Ascending aorta (tissue), 2 donors: ENCODE results near the gene CRELD1. TPM values are rescaled to one million over a fixed set of nuclear protein-coding genes. Genes with fewer than 3 reads are reported as not detected.

Experiments
- DNase-seq, 2 donors: peaks; one replicate each; pipeline ENCODE4 v3.0.0-alpha.2; 2019; ENCODE audit warnings: low spot score in 2 of 2
- H3K27ac ChIP-seq, 2 donors: fragments of 200-600 bp; sonication (generic); one replicate each; pipeline ENCODE4 v1.5.1; 2016 to 2017; ENCODE audit warnings: mild to moderate bottlenecking in 1 of 2
- H3K27me3 ChIP-seq: fragments of 200-600 bp; sonication (generic); one replicate; pipeline ENCODE4 v1.5.1; 2017
- H3K36me3 ChIP-seq, 2 donors: fragments of 200-600 bp; sonication (generic); one replicate each; pipeline ENCODE4 v1.5.1; 2016
- H3K4me1 ChIP-seq, 2 donors: fragments of 200-600 bp; sonication (generic); one replicate each; pipeline ENCODE4 v1.5.1; 2016 to 2017; ENCODE audit warnings: mild to moderate bottlenecking in 1 of 2
- H3K4me3 ChIP-seq, 2 donors: fragments of 200-600 bp; sonication (generic); one replicate each; pipeline ENCODE4 v1.5.1; 2016 to 2017; ENCODE audit warnings: mild to moderate bottlenecking in 1 of 2
- H3K9me3 ChIP-seq, 2 donors: fragments of 200-600 bp; sonication (generic); one replicate each; pipeline ENCODE4 v1.5.1; 2016
- CTCF ChIP-seq, 3 experiments: fragments of 200-600 bp in 2 of 3; fragments of 450-650 bp in 1 of 3; sonication (generic) in 2 of 3; IDR thresholded peaks; one replicate each; pipeline ENCODE4 v1.5.1; 2016 to 2019; ENCODE audit warnings: antibody characterized with exemption in 3 of 3, mild to moderate bottlenecking in 1 of 3, moderate library complexity in 1 of 3
- intact Hi-C: fragments of 100-400 bp; cut with DNase I; formaldehyde crosslinking; loops from one replicate; pipeline ENCODE4 v1.15.1; 2023
- total RNA-seq: library from RNA; depleted of rRNA; stranded (reverse); fragments of >200 nt; gene quantifications from one replicate; pipeline ENCODE4 v1.1.0, GENCODE V29; 2016

Gene CRELD1
- total RNA-seq, 1 donor from 2014 or later = 35.8 TPM

- intact Hi-C loops = no loop called here
- Histone ChIP-seq H3K4me1 (peaks cover 5 to 16% of the 10 kb centered on the region in 2 donors), H3K36me3 (no peaks in the 10 kb centered on the region), H3K27me3 (no peaks in the 10 kb centered on the region), H3K9me3 (no peaks in the 10 kb centered on the region), H3K27ac (no peak overlapping the region), H3K4me3 (no peak overlapping the region)
- TF ChIP-seq CTCF (IDR thresholded peaks at IDR 0.05) = no peak
- no peak for DNase-seq
These were observed 16.0 kb downstream of the CRELD1 start for GRCh38 chr3:9949626-9950025.

- no peaks in the 10 kb centered on the region for H3K36me3 ChIP-seq
- H3K4me1 ChIP-seq = peaks cover 5 to 16% of the 10 kb centered on the region in 2 donors
- H3K27ac ChIP-seq = no peak overlapping the region
- H3K4me3 ChIP-seq = no peak overlapping the region
- intact Hi-C loops = no loop called here
- TF ChIP-seq CTCF (IDR thresholded peaks at IDR 0.05) = no peak
- H3K27me3 ChIP-seq = no peaks in the 10 kb centered on the region
- no peak for DNase-seq
- no peaks in the 10 kb centered on the region for H3K9me3 ChIP-seq
These were observed 17.5 kb downstream of the CRELD1 start for GRCh38 chr3:9951126-9951525.

GRCh38 chr3:9951598-9951961, 17.9 kb downstream of the CRELD1 start:
- Histone ChIP-seq H3K36me3 (no peaks in the 10 kb centered on the region), H3K9me3 (no peaks in the 10 kb centered on the region), H3K4me3 (peak overlapping the region; percentile 56 to 90), H3K27ac (no peak overlapping the region), H3K27me3 (no peaks in the 10 kb centered on the region), H3K4me1 (peaks cover 5 to 16% of the 10 kb centered on the region in 2 donors)
- no peak for DNase-seq
- TF ChIP-seq CTCF (IDR thresholded peaks at IDR 0.05) = no peak
- intact Hi-C loops = no loop called here

GRCh38 chr3:9951962-9952805, 18.6 kb downstream of the CRELD1 start, which contains the start of gene PRRT3:
PRRT3 (minus strand) TSS chr3:9952408; CDS start chr3:9950115, 2,293 bp downstream.
- TF ChIP-seq CTCF (IDR thresholded peaks at IDR 0.05) = no peak
- no peak for DNase-seq
- intact Hi-C loops = no loop called here
- H3K27ac ChIP-seq = no peak within 1 kb of the TSS
- peak within 1 kb of the TSS; percentile 56 to 90 for H3K4me3 ChIP-seq
- H3K9me3 ChIP-seq = no peaks in the 10 kb centered on the region
- peaks cover 5 to 16% of the 10 kb centered on the region in 2 donors for H3K4me1 ChIP-seq
- no peaks in the 10 kb centered on the region for H3K36me3 ChIP-seq
- no peaks in the 10 kb centered on the region for H3K27me3 ChIP-seq

- peaks cover 0 to 9% of the 10 kb centered on the region in 2 donors for H3K4me1 ChIP-seq
- H3K4me3 ChIP-seq = no peak overlapping the region
- intact Hi-C loops = no loop called here
- no peaks in the 10 kb centered on the region for H3K27me3 ChIP-seq
- H3K36me3 ChIP-seq = peaks cover 0 to 5% of the 10 kb centered on the region in 2 donors
- DNase-seq = no peak
- H3K27ac ChIP-seq = no peak overlapping the region
- no peak for TF ChIP-seq CTCF (IDR thresholded peaks at IDR 0.05)
- H3K9me3 ChIP-seq = no peaks in the 10 kb centered on the region
These were observed 21.5 kb downstream of the CRELD1 start for GRCh38 chr3:9955067-9955502.
